Effector memory CD8-positive, alpha-beta T cell (primary cell): ENCODE data around the gene GADL1.

ENCODE experiments used
- ATAC-seq: fragments of 150-1000 bp; cut with Tn5 transposase; replicated peaks from 2 replicates; pipeline ENCODE4 v1.10.0; 2021; ENCODE audit warnings: mild to moderate bottlenecking, moderate library complexity
- DNase-seq, 3 experiments: peaks; one replicate each; pipeline ENCODE4 v3.0.0; 2021
- H3K27ac Mint-ChIP-seq, 2 donors: one replicate each; pipeline ENCODE4 v1.8.0; 2022; ENCODE audit warnings: mild to moderate bottlenecking in 2 of 2, mixed read lengths in 2 of 2, moderate library complexity in 2 of 2
- H3K27me3 Mint-ChIP-seq, 2 donors: one replicate each; pipeline ENCODE4 v1.8.0; 2022; ENCODE audit warnings: mixed read lengths in 2 of 2
- H3K36me3 Mint-ChIP-seq: one replicate; pipeline ENCODE4 v1.8.0; 2022; ENCODE audit warnings: mild to moderate bottlenecking, moderate library complexity, mixed read lengths; ENCODE audit not compliant: insufficient read depth
- H3K4me1 Mint-ChIP-seq, 2 donors: one replicate each; pipeline ENCODE4 v1.8.0; 2022; ENCODE audit warnings: low read depth in 2 of 2, mixed read lengths in 2 of 2
- H3K4me3 Mint-ChIP-seq, 2 donors: one replicate each; pipeline ENCODE4 v1.8.0; 2022; ENCODE audit warnings: mild to moderate bottlenecking in 2 of 2, mixed read lengths in 2 of 2, moderate library complexity in 2 of 2
- H3K9me3 Mint-ChIP-seq, 2 donors: one replicate each; pipeline ENCODE4 v1.8.0; 2022; ENCODE audit warnings: mixed read lengths in 2 of 2

GADL1 gene

DNA sequence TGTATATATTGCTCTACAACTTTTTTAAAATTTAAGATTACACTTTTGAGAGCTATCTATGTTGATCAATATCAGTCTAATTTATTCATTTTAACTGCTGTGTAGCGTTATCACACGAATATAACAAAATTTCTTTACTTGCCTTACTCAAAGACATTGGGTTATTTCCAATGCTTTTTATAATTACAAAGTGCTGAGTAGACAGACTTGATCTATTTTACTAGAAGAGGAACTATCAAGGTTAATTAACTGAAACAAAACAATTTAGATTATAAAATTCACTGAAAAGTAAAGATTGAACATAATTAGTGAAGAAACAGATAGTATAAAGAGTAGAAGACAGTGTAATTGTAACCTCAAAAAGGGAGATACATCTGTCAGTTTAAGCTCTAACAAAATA lies 182.6 kb downstream of the GADL1 start:
- Mint-ChIP-seq H3K4me1 (peaks cover 5% of the 10 kb centered on the region in 2 donors), H3K9me3 (peaks cover 0 to 3% of the 10 kb centered on the region in 2 donors), H3K4me3 (no peak overlapping the region), H3K27me3 (peaks cover 0 to 6% of the 10 kb centered on the region in 2 donors), H3K36me3 (no peaks in the 10 kb centered on the region), H3K27ac (no peak overlapping the region)
- ATAC-seq: no peak
- no peak for DNase-seq

DNA sequence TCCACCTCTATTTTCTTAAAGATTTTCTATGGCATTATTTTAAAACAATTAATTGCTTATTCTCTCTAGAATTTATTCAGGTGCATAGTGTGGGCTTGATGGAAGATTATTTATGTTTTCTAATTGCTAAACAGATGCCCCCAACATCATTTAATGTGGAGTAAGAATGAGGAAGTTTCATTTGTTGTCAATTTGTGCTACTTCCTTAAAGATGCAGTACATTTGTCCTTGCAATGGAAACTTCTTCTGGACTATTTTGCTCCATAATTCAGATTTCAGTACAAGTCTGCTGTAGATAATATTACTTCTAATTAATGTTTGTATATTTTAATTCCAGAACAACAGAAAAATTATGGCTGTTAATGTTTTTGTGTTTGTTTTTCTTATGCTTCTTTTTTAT lies 183.3 kb downstream of the GADL1 start:
- no peak for ATAC-seq
- Mint-ChIP-seq H3K9me3 (peaks cover 0 to 3% of the 10 kb centered on the region in 2 donors), H3K36me3 (no peaks in the 10 kb centered on the region), H3K4me3 (no peak overlapping the region), H3K4me1 (peaks cover 5% of the 10 kb centered on the region in 2 donors), H3K27me3 (peaks cover 0 to 6% of the 10 kb centered on the region in 2 donors), H3K27ac (no peak overlapping the region)
- no peak for DNase-seq

- no peak overlapping the region for H3K4me3 Mint-ChIP-seq
- ATAC-seq (no peak), DNase-seq (no peak)
- no peaks in the 10 kb centered on the region for H3K36me3 Mint-ChIP-seq
- H3K27ac Mint-ChIP-seq: no peak overlapping the region
- H3K9me3 Mint-ChIP-seq: peaks cover 0 to 3% of the 10 kb centered on the region in 2 donors
- H3K27me3 Mint-ChIP-seq: peaks cover 0 to 6% of the 10 kb centered on the region in 2 donors
- peaks cover 5% of the 10 kb centered on the region in 2 donors for H3K4me1 Mint-ChIP-seq
These were observed 184.4 kb downstream of the GADL1 start for GRCh38 chr3:30710017-30710416.

- no peak overlapping the region for H3K27ac Mint-ChIP-seq
- no peaks in the 10 kb centered on the region for H3K27me3 Mint-ChIP-seq
- peaks cover 5% of the 10 kb centered on the region in 2 donors for H3K4me1 Mint-ChIP-seq
- H3K9me3 Mint-ChIP-seq: peaks cover 0 to 3% of the 10 kb centered on the region in 2 donors
- ATAC-seq (no peak), DNase-seq (no peak)
- no peak overlapping the region for H3K4me3 Mint-ChIP-seq
- no peaks in the 10 kb centered on the region for H3K36me3 Mint-ChIP-seq
These were observed 186.0 kb downstream of the GADL1 start for GRCh38 chr3:30708472-30708871.

DNA sequence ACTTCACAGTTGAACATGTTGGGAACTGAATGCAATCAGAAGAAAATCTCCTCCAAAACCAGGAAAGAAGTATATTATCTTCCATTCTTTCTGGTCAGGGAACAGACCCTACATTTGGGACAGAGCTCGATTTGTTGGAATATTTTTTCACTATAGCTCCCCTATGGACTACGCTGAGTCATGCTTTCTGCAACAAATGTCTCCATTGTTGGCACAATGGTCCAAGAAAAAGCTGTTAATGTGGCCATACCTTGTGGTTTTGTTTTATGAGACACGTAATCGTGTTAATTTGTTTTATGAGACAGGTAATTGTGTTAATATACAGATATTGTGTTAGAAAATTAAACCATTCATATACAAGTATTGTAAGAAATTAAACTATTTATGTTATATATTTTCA lies 186.6 kb downstream of the GADL1 start:
- Mint-ChIP-seq H3K27ac (peak overlapping the region in 1 of 2 donors; percentile 50), H3K4me1 (peaks cover 5% of the 10 kb centered on the region in 2 donors), H3K27me3 (no peaks in the 10 kb centered on the region), H3K36me3 (no peaks in the 10 kb centered on the region), H3K4me3 (no peak overlapping the region), H3K9me3 (peaks cover 0 to 3% of the 10 kb centered on the region in 2 donors)
- no peak for ATAC-seq
- no peak for DNase-seq

GRCh38 chr3:30704931-30705890 lies 189.2 kb downstream of the GADL1 start:
- no peaks in the 10 kb centered on the region for H3K27me3 Mint-ChIP-seq
- H3K4me3 Mint-ChIP-seq: no peak overlapping the region
- no peaks in the 10 kb centered on the region for H3K36me3 Mint-ChIP-seq
- peaks cover 5 to 7% of the 10 kb centered on the region in 2 donors for H3K4me1 Mint-ChIP-seq
- H3K9me3 Mint-ChIP-seq: peaks cover 0 to 3% of the 10 kb centered on the region in 2 donors
- DNase-seq (no peak), ATAC-seq (no peak)
- H3K27ac Mint-ChIP-seq: no peak overlapping the region

DNA sequence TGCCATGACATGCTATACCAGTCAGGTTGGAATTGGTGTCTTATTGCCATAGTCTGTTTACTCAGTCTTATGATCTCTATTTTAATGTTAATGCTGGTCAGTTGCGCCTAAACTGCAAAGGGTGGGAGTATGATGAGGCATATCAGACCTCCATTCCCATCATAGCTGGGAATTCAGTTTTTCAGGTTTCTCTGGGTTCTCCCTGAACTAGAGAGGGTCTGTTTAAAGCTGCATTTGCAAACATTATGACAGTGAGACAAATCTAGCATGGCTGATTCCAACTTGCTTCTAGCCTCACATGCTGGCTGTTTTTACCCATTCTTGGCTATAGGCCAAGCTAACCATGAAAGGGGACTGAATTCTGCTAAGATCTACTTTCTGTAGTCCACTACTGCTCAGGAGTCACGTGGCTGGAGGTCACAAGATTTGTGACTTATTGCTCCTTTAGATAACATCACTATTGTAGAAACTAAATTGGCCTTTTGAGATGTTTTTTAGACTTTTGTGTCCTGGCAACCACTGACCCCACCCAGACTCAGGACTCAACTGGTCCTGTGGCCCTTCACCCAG lies 191.5 kb downstream of the GADL1 start:
- no peak for ATAC-seq
- H3K4me1 Mint-ChIP-seq: peaks cover 0 to 3% of the 10 kb centered on the region in 2 donors
- H3K36me3 Mint-ChIP-seq: peaks cover 4% of the 10 kb centered on the region

DNA sequence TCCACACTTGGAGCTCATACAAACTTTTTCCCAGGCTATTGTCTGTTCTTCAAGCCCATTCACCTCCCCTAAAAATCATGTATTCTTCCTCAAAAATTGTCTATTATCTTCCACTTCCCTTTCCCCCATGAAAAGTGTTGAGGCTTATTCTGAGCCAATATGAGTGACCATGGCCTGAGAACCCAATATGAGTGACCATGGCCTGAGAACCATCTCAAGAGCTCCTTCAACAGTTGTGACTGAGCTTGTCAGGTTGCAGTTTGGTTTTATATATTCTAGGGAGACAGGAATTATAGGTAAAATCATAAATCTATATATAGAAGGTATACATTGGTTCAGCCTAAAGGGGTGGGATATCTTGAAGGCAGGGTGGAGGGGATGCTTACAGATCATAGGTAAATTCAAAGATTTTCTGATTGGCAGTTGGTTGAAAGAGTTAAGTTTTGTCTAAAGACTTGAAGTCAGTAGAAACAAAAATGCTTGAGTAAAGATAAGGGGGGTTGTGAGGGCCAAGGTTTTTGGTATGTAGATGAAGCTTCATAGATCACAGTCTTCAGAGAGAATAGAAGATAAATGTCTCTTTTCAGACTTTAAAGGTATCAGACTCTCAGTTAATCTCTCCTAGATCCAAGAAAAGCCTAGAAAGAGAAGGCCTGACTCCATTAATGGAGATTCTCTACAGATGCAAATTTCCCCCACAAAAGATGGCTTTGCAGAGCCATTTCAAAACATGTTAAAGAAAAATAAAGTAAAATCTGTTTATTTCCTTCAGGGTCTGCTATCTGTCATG lies 192.2 kb downstream of the GADL1 start:
- H3K27ac Mint-ChIP-seq: no peak overlapping the region
- H3K4me3 Mint-ChIP-seq: no peak overlapping the region
- DNase-seq (no peak), ATAC-seq (no peak)
- H3K36me3 Mint-ChIP-seq: peaks cover 6% of the 10 kb centered on the region
- peaks cover 3% of the 10 kb centered on the region in 2 donors for H3K4me1 Mint-ChIP-seq
- peaks cover 0 to 2% of the 10 kb centered on the region in 2 donors for H3K9me3 Mint-ChIP-seq
- no peaks in the 10 kb centered on the region for H3K27me3 Mint-ChIP-seq

More for the DNA sequence above, 191.5 kb downstream of the GADL1 start:
- Mint-ChIP-seq H3K9me3 (peaks cover 0 to 3% of the 10 kb centered on the region in 2 donors), H3K27me3 (no peaks in the 10 kb centered on the region), H3K27ac (no peak overlapping the region), H3K4me3 (no peak overlapping the region)
- DNase-seq: no peak

DNA sequence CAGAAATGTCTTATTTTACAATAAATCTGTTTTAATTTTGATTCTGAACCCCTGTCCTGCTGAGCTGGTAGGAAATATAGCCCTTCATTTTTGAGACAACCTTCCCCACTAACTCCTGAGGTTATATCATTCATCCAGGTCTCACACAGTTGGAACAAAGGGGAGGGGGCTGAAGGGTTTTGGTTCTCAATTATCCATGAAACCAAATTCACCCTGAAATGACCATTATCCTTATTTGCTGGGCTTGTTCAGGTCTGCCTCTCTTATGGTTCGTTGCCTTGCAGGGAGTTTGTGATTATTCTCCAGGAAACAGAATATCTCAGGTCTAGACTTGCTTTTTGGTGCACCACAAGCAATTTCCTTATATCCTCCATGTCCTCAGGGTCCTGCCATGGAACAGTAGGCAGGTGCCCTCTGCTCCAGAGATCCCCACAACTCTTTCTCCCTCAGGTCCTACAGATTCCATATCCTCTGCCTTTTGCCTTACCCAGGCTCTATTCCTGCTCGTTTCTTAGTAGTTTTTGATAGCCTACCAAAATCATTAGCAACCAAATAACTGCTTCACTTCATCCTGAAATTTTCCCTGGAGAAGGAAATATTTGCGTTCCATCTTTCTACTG lies 193.6 kb downstream of the GADL1 start:
- Mint-ChIP-seq H3K4me1 (peaks cover 3 to 5% of the 10 kb centered on the region in 2 donors), H3K36me3 (peaks cover 11% of the 10 kb centered on the region), H3K27ac (peak overlapping the region in 1 of 2 donors; percentile 33), H3K27me3 (no peaks in the 10 kb centered on the region), H3K4me3 (no peak overlapping the region), H3K9me3 (no peaks in the 10 kb centered on the region)
- ATAC-seq (no peak), DNase-seq (no peak)

GRCh38 chr3:30699927-30700326 lies 194.5 kb downstream of the GADL1 start:
- H3K4me3 Mint-ChIP-seq: no peak overlapping the region
- H3K4me1 Mint-ChIP-seq: peaks cover 5 to 9% of the 10 kb centered on the region in 2 donors
- H3K9me3 Mint-ChIP-seq: no peaks in the 10 kb centered on the region
- H3K27ac Mint-ChIP-seq: no peak overlapping the region
- ATAC-seq (no peak), DNase-seq (no peak)
- no peaks in the 10 kb centered on the region for H3K27me3 Mint-ChIP-seq
- peaks cover 17% of the 10 kb centered on the region for H3K36me3 Mint-ChIP-seq

DNA sequence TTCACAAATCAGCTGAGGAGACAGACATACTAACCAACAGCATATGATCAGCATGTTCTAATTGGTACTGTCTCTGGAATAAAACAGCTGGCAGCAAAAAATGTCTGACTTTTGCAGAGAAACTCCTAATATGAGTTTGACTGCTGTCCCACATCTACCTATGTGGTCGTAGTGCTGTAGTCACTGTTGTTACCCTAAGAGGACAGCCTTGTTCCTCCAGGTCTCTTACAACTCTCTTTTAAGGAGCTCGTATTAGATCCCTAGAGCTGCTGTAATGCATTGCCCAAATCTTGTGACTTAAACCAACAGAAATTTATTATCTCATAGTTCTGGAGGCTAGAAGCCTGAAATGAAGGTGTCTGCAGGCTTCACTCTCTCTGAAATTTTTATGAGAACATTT lies 195.9 kb downstream of the GADL1 start:
- ATAC-seq (no peak), DNase-seq (no peak)
- Mint-ChIP-seq H3K27me3 (no peaks in the 10 kb centered on the region), H3K27ac (no peak overlapping the region), H3K4me1 (peaks cover 10 to 14% of the 10 kb centered on the region in 2 donors), H3K9me3 (no peaks in the 10 kb centered on the region), H3K4me3 (no peak overlapping the region), H3K36me3 (peaks cover 30% of the 10 kb centered on the region)

DNA sequence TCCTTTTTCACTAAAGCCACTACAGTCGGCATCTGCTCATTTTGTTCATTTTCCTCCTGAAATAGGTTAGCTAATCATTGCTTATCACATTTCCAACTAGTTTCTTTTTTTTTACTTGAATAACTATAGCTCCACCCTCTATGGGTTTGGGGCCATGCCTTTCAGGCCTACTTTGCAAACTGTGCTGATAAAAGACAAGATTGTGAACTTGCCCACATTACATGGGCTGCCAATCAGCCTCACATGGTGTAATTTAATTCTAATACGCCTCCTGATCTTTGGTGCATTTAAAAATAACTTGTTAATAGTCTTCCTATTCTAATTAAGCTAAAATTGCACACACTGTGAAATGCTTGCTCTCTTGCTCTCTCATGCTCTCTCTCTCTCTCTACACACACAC lies 197.6 kb downstream of the GADL1 start:
- peaks cover 12 to 29% of the 10 kb centered on the region in 2 donors for H3K4me1 Mint-ChIP-seq
- DNase-seq (no peak), ATAC-seq (no peak)
- H3K4me3 Mint-ChIP-seq: no peak overlapping the region
- no peaks in the 10 kb centered on the region for H3K27me3 Mint-ChIP-seq
- peaks cover 42% of the 10 kb centered on the region for H3K36me3 Mint-ChIP-seq
- peak overlapping the region in 1 of 2 donors; percentile 20 for H3K27ac Mint-ChIP-seq
- H3K9me3 Mint-ChIP-seq: no peaks in the 10 kb centered on the region

- Mint-ChIP-seq H3K4me3 (no peak overlapping the region), H3K9me3 (no peaks in the 10 kb centered on the region)
These were observed 198.1 kb downstream of the GADL1 start for GRCh38 chr3:30696403-30696819.

More at GRCh38 chr3:30696403-30696819, 198.1 kb downstream of the GADL1 start:
- ATAC-seq (no peak), DNase-seq (no peak)
- peaks cover 14 to 32% of the 10 kb centered on the region in 2 donors for H3K4me1 Mint-ChIP-seq
- H3K36me3 Mint-ChIP-seq: peaks cover 46% of the 10 kb centered on the region
- H3K27ac Mint-ChIP-seq: no peak overlapping the region
- no peaks in the 10 kb centered on the region for H3K27me3 Mint-ChIP-seq
